ENCODE measurements around the gene PLEKHA5. TPM values are rescaled to one million over a fixed set of nuclear protein-coding genes. Genes with fewer than 3 reads are reported as not detected.

Gene PLEKHA5
- polyA plus RNA-seq, 3 donors = 0.35 to 0.79 (median 0.41) TPM

DNA sequence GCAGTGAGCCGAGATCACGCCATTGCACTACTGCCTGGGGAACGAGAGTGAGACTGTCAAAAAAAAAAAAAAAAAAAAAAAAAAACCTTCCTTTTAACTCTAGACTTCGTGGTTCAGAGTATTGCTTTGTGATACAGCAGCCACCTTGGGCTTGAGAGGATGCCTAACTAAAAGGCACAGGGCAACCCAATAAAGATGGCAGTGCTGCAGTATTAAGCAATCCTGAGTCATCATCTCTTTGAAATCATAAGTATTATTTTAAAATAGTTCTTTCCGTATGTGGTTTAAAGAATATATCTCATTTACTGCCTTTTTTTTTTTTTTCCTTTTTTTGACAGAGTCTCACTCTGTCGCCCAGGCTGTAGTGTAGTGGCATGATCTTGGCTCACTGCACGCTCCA is 116.1 kb downstream of the PLEKHA5 start:
- H3K4me2 ChIP-seq (replicated peaks; ENCODE audit: extremely low read depth, low read length, poor library complexity, severe bottlenecking) = peak overlapping the region; percentile 57
- no peaks in the 10 kb centered on the region for H3K27me3 Mint-ChIP-seq (ENCODE audit: low read depth in 3 of 3)
- H3K4me3 Mint-ChIP-seq = no peak overlapping the region
- H3K4me3 ChIP-seq (replicated peaks in 1 of 3; ENCODE audit: low read depth in 2 of 3, low read length in 3 of 3) = peak overlapping the region in 1 of 3 experiments; percentile 38
- no peaks in the 10 kb centered on the region for H3K36me3 ChIP-seq (replicated peaks in 1 of 2; ENCODE audit: control insufficient read depth in 1 of 2, insufficient read depth in 2 of 2, low read length in 2 of 2)
- peaks cover 36 to 42% of the 10 kb centered on the region in 2 donors for H3K4me1 ChIP-seq (ENCODE audit: control insufficient read depth in 1 of 2, insufficient read depth in 2 of 2, low read length in 2 of 2)
- no peaks in the 10 kb centered on the region for H3K36me3 Mint-ChIP-seq
- H2AFZ ChIP-seq (ENCODE audit: insufficient read depth, low read depth, low read length, poor library complexity, severe bottlenecking) = no peak overlapping the region
- H3K27ac Mint-ChIP-seq = peak overlapping the region in 4 of 7 donors; percentile 44 to 84 (median 76)
- H3K4me1 Mint-ChIP-seq = peaks cover 41% of the 10 kb centered on the region
- TF ChIP-seq, protein P1, sequence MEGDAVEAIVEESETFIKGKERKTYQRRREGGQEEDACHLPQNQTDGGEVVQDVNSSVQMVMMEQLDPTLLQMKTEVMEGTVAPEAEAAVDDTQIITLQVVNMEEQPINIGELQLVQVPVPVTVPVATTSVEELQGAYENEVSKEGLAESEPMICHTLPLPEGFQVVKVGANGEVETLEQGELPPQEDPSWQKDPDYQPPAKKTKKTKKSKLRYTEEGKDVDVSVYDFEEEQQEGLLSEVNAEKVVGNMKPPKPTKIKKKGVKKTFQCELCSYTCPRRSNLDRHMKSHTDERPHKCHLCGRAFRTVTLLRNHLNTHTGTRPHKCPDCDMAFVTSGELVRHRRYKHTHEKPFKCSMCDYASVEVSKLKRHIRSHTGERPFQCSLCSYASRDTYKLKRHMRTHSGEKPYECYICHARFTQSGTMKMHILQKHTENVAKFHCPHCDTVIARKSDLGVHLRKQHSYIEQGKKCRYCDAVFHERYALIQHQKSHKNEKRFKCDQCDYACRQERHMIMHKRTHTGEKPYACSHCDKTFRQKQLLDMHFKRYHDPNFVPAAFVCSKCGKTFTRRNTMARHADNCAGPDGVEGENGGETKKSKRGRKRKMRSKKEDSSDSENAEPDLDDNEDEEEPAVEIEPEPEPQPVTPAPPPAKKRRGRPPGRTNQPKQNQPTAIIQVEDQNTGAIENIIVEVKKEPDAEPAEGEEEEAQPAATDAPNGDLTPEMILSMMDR (IDR thresholded peaks at IDR 0.05) = no peak
- DNase-seq = peak; percentile 40 to 71 (median 64)
- H3K27ac ChIP-seq (ENCODE audit: low read depth in 1 of 2, low read length in 2 of 2) = peak overlapping the region in 1 of 2 donors; percentile 37
- no peak overlapping the region for H3K9ac ChIP-seq (ENCODE audit: insufficient read depth, low read length, poor library complexity, severe bottlenecking)
- peaks cover 0 to 5% (median 0%) of the 10 kb centered on the region in 7 donors for H3K9me3 Mint-ChIP-seq
- intact Hi-C loops (cut with micrococcal nuclease) = no loop called here
- H3K79me2 ChIP-seq (ENCODE audit: insufficient read depth, low read length) = no peaks in the 10 kb centered on the region
- no peaks in the 10 kb centered on the region for H3K9me3 ChIP-seq (replicated peaks in 1 of 2; ENCODE audit: control insufficient read depth in 1 of 2, insufficient read depth in 1 of 2, low read length in 2 of 2)
- no CpG with 5 or more reads among the region's 7 CpGs for WGBS (ENCODE audit: insufficient coverage)
- H3K27me3 ChIP-seq (ENCODE audit: control insufficient read depth in 2 of 2, insufficient read depth in 2 of 2, low read length in 2 of 2) = no peaks in the 10 kb centered on the region
- no peaks in the 10 kb centered on the region for H4K20me1 ChIP-seq (ENCODE audit: insufficient read depth, low read length)

DNA sequence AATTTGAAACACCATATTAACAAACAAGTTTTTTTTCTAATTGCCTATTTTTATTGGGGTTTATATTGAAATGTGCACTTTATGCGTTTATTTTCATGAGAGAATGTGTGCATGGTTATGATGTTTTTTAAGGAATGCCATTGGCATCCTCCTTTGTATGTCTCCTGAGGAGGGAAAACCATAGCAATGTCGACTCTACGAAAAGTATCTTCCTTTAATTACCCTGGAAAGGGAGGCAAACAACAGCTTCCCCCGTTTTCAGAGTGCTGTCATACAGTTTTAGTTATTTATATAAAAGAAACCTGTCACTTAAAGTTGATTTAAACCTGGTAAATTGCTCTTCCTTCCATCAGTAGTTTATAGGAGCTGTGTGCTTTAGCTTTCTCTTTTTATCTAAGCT is 117.4 kb downstream of the PLEKHA5 start:
- intact Hi-C loops (cut with micrococcal nuclease) = no loop called here
- no peaks in the 10 kb centered on the region for H3K9me3 ChIP-seq (replicated peaks in 1 of 2; ENCODE audit: control insufficient read depth in 1 of 2, insufficient read depth in 1 of 2, low read length in 2 of 2)
- TF ChIP-seq, protein P1 (IDR thresholded peaks at IDR 0.05) = no peak
- Mint-ChIP-seq H3K27ac (no peak overlapping the region), H3K4me3 (no peak overlapping the region), H3K27me3 (ENCODE audit: low read depth in 3 of 3) (no peaks in the 10 kb centered on the region), H3K9me3 (peaks cover 0 to 5% (median 0%) of the 10 kb centered on the region in 7 donors), H3K4me1 (peaks cover 33% of the 10 kb centered on the region), H3K36me3 (no peaks in the 10 kb centered on the region)
- peak overlapping the region; percentile 41 for H2AFZ ChIP-seq (ENCODE audit: insufficient read depth, low read depth, low read length, poor library complexity, severe bottlenecking)
- H3K9ac ChIP-seq (ENCODE audit: insufficient read depth, low read length, poor library complexity, severe bottlenecking) = no peak overlapping the region
- no peak overlapping the region for H3K27ac ChIP-seq (ENCODE audit: low read depth in 1 of 2, low read length in 2 of 2)
- H3K79me2 ChIP-seq (ENCODE audit: insufficient read depth, low read length) = no peaks in the 10 kb centered on the region
- H3K4me1 ChIP-seq (ENCODE audit: control insufficient read depth in 1 of 2, insufficient read depth in 2 of 2, low read length in 2 of 2) = peaks cover 31 to 34% of the 10 kb centered on the region in 2 donors
- H3K4me2 ChIP-seq (replicated peaks; ENCODE audit: extremely low read depth, low read length, poor library complexity, severe bottlenecking) = no peak overlapping the region
- no peak for DNase-seq
- no CpG with 5 or more reads among the region's 4 CpGs for WGBS (ENCODE audit: insufficient coverage)
- no peaks in the 10 kb centered on the region for H3K36me3 ChIP-seq (replicated peaks in 1 of 2; ENCODE audit: control insufficient read depth in 1 of 2, insufficient read depth in 2 of 2, low read length in 2 of 2)
- no peaks in the 10 kb centered on the region for H4K20me1 ChIP-seq (ENCODE audit: insufficient read depth, low read length)
- no peaks in the 10 kb centered on the region for H3K27me3 ChIP-seq (ENCODE audit: control insufficient read depth in 2 of 2, insufficient read depth in 2 of 2, low read length in 2 of 2)
- no peak overlapping the region for H3K4me3 ChIP-seq (replicated peaks in 1 of 3; ENCODE audit: low read depth in 2 of 3, low read length in 3 of 3)
